Hepatocyte (in vitro differentiated cells): ENCODE data around the gene DAP.

ENCODE experiments used
- EZH2phosphoT487 ChIP-seq: fragments of 200-600 bp; sonication (generic); IDR thresholded peaks from one replicate; pipeline ENCODE4 v1.6.1; 2018; ENCODE audit warnings: antibody characterized with exemption, mild to moderate bottlenecking, low read depth, moderate library complexity; ENCODE audit not compliant: unreplicated experiment, severe bottlenecking
- TF ChIP-seq, protein P1 (sequence below): fragments of 200-600 bp; sonication (generic); IDR thresholded peaks from 2 replicates; pipeline ENCODE4 v1.5.1; 2016; ENCODE audit warnings: antibody characterized with exemption, mild to moderate bottlenecking; ENCODE audit not compliant: poor library complexity

- TF ChIP-seq EZH2phosphoT487 = no peak
- TF ChIP-seq, protein P1, sequence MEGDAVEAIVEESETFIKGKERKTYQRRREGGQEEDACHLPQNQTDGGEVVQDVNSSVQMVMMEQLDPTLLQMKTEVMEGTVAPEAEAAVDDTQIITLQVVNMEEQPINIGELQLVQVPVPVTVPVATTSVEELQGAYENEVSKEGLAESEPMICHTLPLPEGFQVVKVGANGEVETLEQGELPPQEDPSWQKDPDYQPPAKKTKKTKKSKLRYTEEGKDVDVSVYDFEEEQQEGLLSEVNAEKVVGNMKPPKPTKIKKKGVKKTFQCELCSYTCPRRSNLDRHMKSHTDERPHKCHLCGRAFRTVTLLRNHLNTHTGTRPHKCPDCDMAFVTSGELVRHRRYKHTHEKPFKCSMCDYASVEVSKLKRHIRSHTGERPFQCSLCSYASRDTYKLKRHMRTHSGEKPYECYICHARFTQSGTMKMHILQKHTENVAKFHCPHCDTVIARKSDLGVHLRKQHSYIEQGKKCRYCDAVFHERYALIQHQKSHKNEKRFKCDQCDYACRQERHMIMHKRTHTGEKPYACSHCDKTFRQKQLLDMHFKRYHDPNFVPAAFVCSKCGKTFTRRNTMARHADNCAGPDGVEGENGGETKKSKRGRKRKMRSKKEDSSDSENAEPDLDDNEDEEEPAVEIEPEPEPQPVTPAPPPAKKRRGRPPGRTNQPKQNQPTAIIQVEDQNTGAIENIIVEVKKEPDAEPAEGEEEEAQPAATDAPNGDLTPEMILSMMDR = no peak
Observed at GRCh38 chr5:10786835-10787234, 25.8 kb upstream of the DAP start.
